PFSK-1 (cell line): ENCODE measurements around the gene GASK1A.

Experiments
- FOXP2 ChIP-seq: optimal IDR thresholded peaks from 2 replicates; pipeline ENCODE3; 2011; ENCODE audit warnings: borderline replicate concordance, control low read depth, inconsistent platforms; ENCODE audit not compliant: insufficient read depth; ENCODE audit errors: extremely low read length, extremely low read depth
- POLR2AphosphoS5 ChIP-seq: IDR thresholded peaks from 2 replicates; pipeline ENCODE4 v1.6.1; 2012; ENCODE audit warnings: low read depth, mild to moderate bottlenecking, control low read depth, low read length, moderate library complexity
- REST ChIP-seq, 2 experiments: IDR thresholded peaks; 2 replicates each; pipeline versions ENCODE4 v1.6.1 to v1.8.0; 2011 to 2012; ENCODE audit warnings: low read depth in 2 of 2, low read length in 2 of 2, control low read depth in 1 of 2, inconsistent platforms in 1 of 2, mild to moderate bottlenecking in 1 of 2, moderate library complexity in 1 of 2; ENCODE audit not compliant: insufficient read depth in 1 of 2
- SIN3A ChIP-seq: IDR thresholded peaks from 2 replicates; pipeline ENCODE4 v1.6.1; 2012; ENCODE audit warnings: mild to moderate bottlenecking, low read length, moderate library complexity, borderline replicate concordance; ENCODE audit not compliant: insufficient read depth
- TAF1 ChIP-seq: IDR thresholded peaks from 2 replicates; pipeline ENCODE4 v1.6.1; 2012; ENCODE audit warnings: low read length, control low read depth, borderline replicate concordance; ENCODE audit not compliant: insufficient read depth

Gene GASK1A

GRCh38 chr3:43034911-43035310 lies 55.8 kb downstream of the GASK1A start:
- no peak for TF ChIP-seq SIN3A
- TF ChIP-seq TAF1: no peak
- TF ChIP-seq REST (IDR thresholded peaks at IDR 0.05; ENCODE audit: insufficient read depth in 1 of 2, low read depth in 2 of 2, low read length in 2 of 2): no peak
- no peak for TF ChIP-seq POLR2AphosphoS5
- TF ChIP-seq FOXP2: no peak

GRCh38 chr3:43035801-43036365 lies 56.8 kb downstream of the GASK1A start:
- TF ChIP-seq POLR2AphosphoS5 (no peak), TAF1 (no peak), SIN3A (no peak), REST (IDR thresholded peaks at IDR 0.05; ENCODE audit: insufficient read depth in 1 of 2, low read depth in 2 of 2, low read length in 2 of 2) (no peak), FOXP2 (no peak)

DNA sequence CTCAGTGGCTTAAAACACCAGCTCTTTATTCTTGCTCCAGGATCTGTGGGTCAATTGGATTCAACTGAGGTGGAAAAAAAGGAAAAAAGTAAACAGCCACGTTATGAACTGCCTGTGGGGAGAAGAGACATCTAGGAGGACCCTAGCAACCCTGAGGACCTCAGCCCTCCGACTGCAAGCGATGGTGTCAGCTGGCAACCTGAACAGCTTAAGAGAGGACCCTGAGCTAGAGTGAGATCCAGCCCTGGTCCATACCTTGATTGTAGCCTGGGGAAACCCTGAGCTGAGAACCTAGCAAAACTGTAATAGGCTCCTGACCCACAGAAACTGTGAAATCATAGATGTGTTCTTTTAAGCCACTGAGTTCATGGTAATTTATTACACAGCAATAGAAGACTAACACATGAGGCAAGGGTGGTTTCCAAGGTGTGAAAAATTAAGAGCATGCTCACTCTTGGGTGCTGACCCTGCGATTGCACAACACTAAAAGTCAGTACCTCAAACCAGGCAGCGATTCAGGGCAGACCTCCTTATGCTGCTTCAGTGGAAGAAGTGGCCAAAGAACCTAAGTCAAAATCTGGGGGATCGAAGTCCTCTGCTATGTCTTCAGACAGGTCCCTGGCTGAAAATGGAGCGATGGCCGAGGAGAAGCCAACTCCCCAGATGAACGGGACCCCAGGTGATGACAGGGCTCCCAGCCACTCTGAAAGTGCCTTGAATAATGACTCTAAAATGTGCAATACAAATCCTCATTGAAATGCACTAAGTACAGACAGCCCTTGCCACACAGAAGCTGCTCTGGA lies 57.7 kb downstream of the GASK1A start:
- TF ChIP-seq POLR2AphosphoS5: no peak
- TF ChIP-seq SIN3A: no peak
- no peak for TF ChIP-seq FOXP2
- TF ChIP-seq REST (IDR thresholded peaks at IDR 0.05; ENCODE audit: insufficient read depth in 1 of 2, low read depth in 2 of 2, low read length in 2 of 2): no peak
- no peak for TF ChIP-seq TAF1

DNA sequence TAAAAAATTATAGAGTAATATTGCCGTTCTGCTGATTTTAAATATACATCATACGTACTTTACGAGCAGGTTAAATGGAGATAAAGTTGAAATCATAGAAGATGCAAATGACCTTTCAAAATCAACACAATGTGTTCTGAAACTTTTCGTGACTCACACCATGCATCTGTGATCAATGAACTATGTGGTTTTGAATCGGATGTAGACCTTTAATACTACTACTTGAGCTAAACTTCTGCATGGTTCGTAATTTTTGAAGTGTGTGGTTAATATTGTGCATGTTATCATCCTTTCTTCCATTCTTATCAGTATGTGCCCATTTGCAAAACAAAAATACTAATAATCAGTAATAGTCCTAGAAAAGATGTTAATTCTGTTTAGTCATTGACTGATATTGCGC lies 58.9 kb downstream of the GASK1A start:
- TF ChIP-seq REST (IDR thresholded peaks at IDR 0.05; ENCODE audit: insufficient read depth in 1 of 2, low read depth in 2 of 2, low read length in 2 of 2) (no peak), TAF1 (no peak), SIN3A (no peak), FOXP2 (no peak), POLR2AphosphoS5 (no peak)
